CD14-positive monocyte (primary cell): ENCODE measurements around the gene IL19. TPM values are rescaled to one million over a fixed set of nuclear protein-coding genes. Genes with fewer than 3 reads are reported as not detected.

Experiments
- DNase-seq, 3 donors: peaks; one replicate each; pipeline ENCODE4 v3.0.0-alpha.2; 2011 to 2022
- H2AFZ ChIP-seq: 2 replicates; pipeline ENCODE4 v1.6.0; 2012; ENCODE audit warnings: mild to moderate bottlenecking, low read depth, low read length, inconsistent platforms; ENCODE audit not compliant: insufficient read depth, poor library complexity, severe bottlenecking
- H3K27ac ChIP-seq, 2 donors: 1 replicate in 1 of 2; 2 replicates in 1 of 2; pipeline ENCODE4 v1.5.1; 2012 to 2013; ENCODE audit warnings: low read length in 2 of 2, control low read depth in 1 of 2, inconsistent platforms in 1 of 2, low read depth in 1 of 2, mild to moderate bottlenecking in 1 of 2
- H3K27me3 ChIP-seq, 2 donors: one replicate each; pipeline versions ENCODE4 v1.6.0 to v1.6.1; 2011 to 2013; ENCODE audit warnings: low read length in 2 of 2; ENCODE audit not compliant: control insufficient read depth in 2 of 2, insufficient read depth in 2 of 2
- H3K36me3 ChIP-seq, 2 donors: replicated peaks in 1 of 2; 1 replicate in 1 of 2; 2 replicates in 1 of 2; pipeline versions ENCODE4 v1.5.1 to v1.6.1; 2012 to 2013; ENCODE audit warnings: low read length in 2 of 2, control low read depth in 1 of 2, inconsistent platforms in 1 of 2, mild to moderate bottlenecking in 1 of 2; ENCODE audit not compliant: insufficient read depth in 2 of 2, control insufficient read depth in 1 of 2
- H3K4me1 ChIP-seq, 2 donors: 1 replicate in 1 of 2; 2 replicates in 1 of 2; pipeline versions ENCODE4 v1.5.1 to v1.6.1; 2012 to 2013; ENCODE audit warnings: low read length in 2 of 2, control low read depth in 1 of 2, inconsistent platforms in 1 of 2, mild to moderate bottlenecking in 1 of 2, moderate library complexity in 1 of 2; ENCODE audit not compliant: insufficient read depth in 2 of 2, control insufficient read depth in 1 of 2
- H3K4me2 ChIP-seq: replicated peaks from 2 replicates; pipeline ENCODE3; 2012; ENCODE audit warnings: low read length, moderate library complexity, mild to moderate bottlenecking; ENCODE audit not compliant: poor library complexity, severe bottlenecking; ENCODE audit errors: extremely low read depth
- H3K4me3 ChIP-seq, 3 experiments: fragments of 200-600 bp in 1 of 3; sonication (generic) in 1 of 3; replicated peaks in 1 of 3; 1 replicate in 2 of 3; 2 replicates in 1 of 3; pipeline ENCODE4 v1.5.1; 2011 to 2013; ENCODE audit warnings: low read length in 3 of 3, mild to moderate bottlenecking in 3 of 3, control low read depth in 2 of 3, low read depth in 2 of 3, inconsistent platforms in 1 of 3, moderate library complexity in 1 of 3
- H3K79me2 ChIP-seq: 2 replicates; pipeline ENCODE4 v1.6.0; 2012; ENCODE audit warnings: mild to moderate bottlenecking, control low read depth, inconsistent platforms, low read length, moderate library complexity; ENCODE audit not compliant: insufficient read depth
- H3K9ac ChIP-seq: 2 replicates; pipeline ENCODE4 v1.6.0; 2017; ENCODE audit warnings: low read length, mild to moderate bottlenecking; ENCODE audit not compliant: insufficient read depth, poor library complexity, severe bottlenecking
- H3K9me3 ChIP-seq, 2 donors: replicated peaks in 1 of 2; 1 replicate in 1 of 2; 2 replicates in 1 of 2; pipeline versions ENCODE4 v1.5.1 to v1.6.1; 2012 to 2013; ENCODE audit warnings: low read length in 2 of 2, control low read depth in 1 of 2; ENCODE audit not compliant: control insufficient read depth in 1 of 2, insufficient read depth in 1 of 2
- H4K20me1 ChIP-seq: 2 replicates; pipeline ENCODE4 v1.6.0; 2012; ENCODE audit warnings: mild to moderate bottlenecking, low read length, control low read depth, moderate library complexity; ENCODE audit not compliant: insufficient read depth
- H3K27ac Mint-ChIP-seq, 7 donors: one replicate each; pipeline ENCODE4 v1.8.0; 2020; ENCODE audit warnings: mild to moderate bottlenecking in 7 of 7, mixed read lengths in 7 of 7, moderate library complexity in 6 of 7, inconsistent platforms in 2 of 7
- H3K27me3 Mint-ChIP-seq, 3 donors: one replicate each; pipeline ENCODE4 v1.8.0; 2021 to 2022; ENCODE audit warnings: low read depth in 3 of 3, mild to moderate bottlenecking in 3 of 3, mixed read lengths in 3 of 3, moderate library complexity in 3 of 3, inconsistent platforms in 1 of 3
- H3K36me3 Mint-ChIP-seq, 2 donors: one replicate each; pipeline ENCODE4 v1.8.0; 2020; ENCODE audit warnings: mixed read lengths in 2 of 2, inconsistent platforms in 1 of 2, mild to moderate bottlenecking in 1 of 2
- H3K4me1 Mint-ChIP-seq: one replicate; pipeline ENCODE4 v1.8.0; 2020; ENCODE audit warnings: mild to moderate bottlenecking, mixed read lengths
- H3K4me3 Mint-ChIP-seq, 2 donors: one replicate each; pipeline ENCODE4 v1.8.0; 2020; ENCODE audit warnings: mild to moderate bottlenecking in 2 of 2, mixed read lengths in 2 of 2, moderate library complexity in 1 of 2
- H3K9me3 Mint-ChIP-seq, 7 donors: one replicate each; pipeline ENCODE4 v1.8.0; 2020 to 2022; ENCODE audit warnings: mixed read lengths in 7 of 7, mild to moderate bottlenecking in 6 of 7, moderate library complexity in 6 of 7, inconsistent platforms in 2 of 7
- CTCF ChIP-seq: fragments of 200-600 bp; IDR thresholded peaks from one replicate; pipeline ENCODE4 v1.8.0; 2022; ENCODE audit warnings: antibody characterized with exemption, mild to moderate bottlenecking
- WGBS: methylation state at CpG from one replicate; pipeline ENCODE4 v1.1.5; 2013; ENCODE audit warnings: missing lambda C conversion rate; ENCODE audit not compliant: insufficient coverage; 5-methylcytosine and 5-hydroxymethylcytosine counted together
- intact Hi-C, 2 donors: fragments of 100-400 bp; cut with micrococcal nuclease; formaldehyde crosslinking; loops; one replicate each; pipeline versions ENCODE4 v1.15.0 to v1.15.1; 2023
- polyA plus RNA-seq, 3 donors: library from polyadenylated mRNA; depleted of rRNA in 1 of 3; unstranded in 2 of 3; stranded (reverse) in 1 of 3; fragments of 300-500 nt in 2 of 3; fragments of >200 nt in 1 of 3; fragmentation: Illumina TruSeq in 2 of 3; gene quantifications; 1 replicate in 2 of 3; 2 replicates in 1 of 3; pipeline ENCODE4 v1.2.3, GENCODE V29; 2012 to 2021

The IL19 gene
- polyA plus RNA-seq, 3 donors: 0.41 TPM; not detected in 2

- no peaks in the 10 kb centered on the region for H3K36me3 ChIP-seq
- no peak overlapping the region for H2AFZ ChIP-seq
- Mint-ChIP-seq H3K4me1 (peaks cover 22% of the 10 kb centered on the region), H3K36me3 (no peaks in the 10 kb centered on the region), H3K4me3 (no peak overlapping the region), H3K27me3 (peaks cover under 1 to 3% (median 2%) of the 10 kb centered on the region in 3 donors), H3K27ac (peak overlapping the region in 1 of 7 donors; percentile 15), H3K9me3 (no peaks in the 10 kb centered on the region)
- TF ChIP-seq CTCF: no peak
- intact Hi-C loops: no loop called here
- H3K4me1 ChIP-seq: peaks cover 12 to 17% of the 10 kb centered on the region in 2 donors
- H3K9me3 ChIP-seq: no peaks in the 10 kb centered on the region
- no peaks in the 10 kb centered on the region for H3K27me3 ChIP-seq
- DNase-seq: peak in 1 of 3 donors; percentile 63
- H3K4me3 ChIP-seq: no peak overlapping the region
- H3K79me2 ChIP-seq: no peaks in the 10 kb centered on the region
- H3K9ac ChIP-seq: no peak overlapping the region
- WGBS: 93% methylated on average over 10 of the region's 16 CpGs
- H3K4me2 ChIP-seq: no peak overlapping the region
- H3K27ac ChIP-seq: no peak overlapping the region
- no peaks in the 10 kb centered on the region for H4K20me1 ChIP-seq
Measured at GRCh38 chr1:206792939-206793607, 22.5 kb downstream of the IL19 start.

- H4K20me1 ChIP-seq: no peaks in the 10 kb centered on the region
- H3K27me3 ChIP-seq: no peaks in the 10 kb centered on the region
- no peak for DNase-seq
- no peaks in the 10 kb centered on the region for H3K79me2 ChIP-seq
- 70% methylated on average over 3 of the region's 7 CpGs for WGBS
- H3K36me3 Mint-ChIP-seq: no peaks in the 10 kb centered on the region
- no peaks in the 10 kb centered on the region for H3K36me3 ChIP-seq
- H3K9me3 Mint-ChIP-seq: no peaks in the 10 kb centered on the region
- no peak overlapping the region for H3K4me3 ChIP-seq
- H3K4me1 Mint-ChIP-seq: peaks cover 25% of the 10 kb centered on the region
- intact Hi-C loops: no loop called here
- TF ChIP-seq CTCF: no peak
- H3K27me3 Mint-ChIP-seq: peaks cover 0 to 3% (median 2%) of the 10 kb centered on the region in 3 donors
- H3K27ac ChIP-seq: no peak overlapping the region
- H3K4me1 ChIP-seq: peaks cover 13 to 21% of the 10 kb centered on the region in 2 donors
- H3K4me3 Mint-ChIP-seq: no peak overlapping the region
- H3K27ac Mint-ChIP-seq: no peak overlapping the region
- H3K9ac ChIP-seq: no peak overlapping the region
- no peaks in the 10 kb centered on the region for H3K9me3 ChIP-seq
- H3K4me2 ChIP-seq: no peak overlapping the region
- no peak overlapping the region for H2AFZ ChIP-seq
Measured at GRCh38 chr1:206793620-206794019, 23.0 kb downstream of the IL19 start.
